WTC11 (cell line): ENCODE measurements around the gene SALL4. TPM values are rescaled to one million over a fixed set of nuclear protein-coding genes. Genes with fewer than 3 reads are reported as not detected.
A peak's percentile ranks its signal among the peaks of the same experiment; 100 is the strongest.

Source experiments
- ATAC-seq: fragments of 200-7000 bp; cut with Tn5 transposase; 2 replicates; pipeline ENCODE4 v1.10.0; 2021; ENCODE audit warnings: mild to moderate bottlenecking, moderate library complexity
- CTCF ChIA-PET: fragments of 300-600 bp; sonication (Branson Sonifier 250); formaldehyde crosslinking; loops from one replicate; lab custom pipeline; 2021; ENCODE audit warnings: antibody characterized with exemption; lab: Charles Lee
- POLR2A ChIA-PET: fragments of 350-600 bp; sonication (Branson Sonifier 250); formaldehyde crosslinking; loops from one replicate; lab custom pipeline; 2021; ENCODE audit warnings: antibody characterized with exemption; lab: Charles Lee
- DNase-seq: peaks from one replicate; pipeline ENCODE4 v3.0.0; 2021; ENCODE audit warnings: low spot score
- H3K27ac Mint-ChIP-seq: 2 replicates; pipeline ENCODE4 v1.8.0; 2021; ENCODE audit warnings: mixed read lengths
- H3K27me3 Mint-ChIP-seq: 2 replicates; pipeline ENCODE4 v1.8.0; 2021; ENCODE audit warnings: low read depth, mild to moderate bottlenecking, moderate library complexity, mixed read lengths
- H3K36me3 Mint-ChIP-seq: 2 replicates; pipeline ENCODE4 v1.8.0; 2021; ENCODE audit warnings: mixed read lengths
- H3K4me1 Mint-ChIP-seq: 2 replicates; pipeline ENCODE4 v1.8.0; 2022; ENCODE audit warnings: mixed read lengths
- H3K4me3 Mint-ChIP-seq: 2 replicates; pipeline ENCODE4 v1.8.0; 2021; ENCODE audit warnings: mild to moderate bottlenecking, moderate library complexity, mixed read lengths
- H3K9me3 Mint-ChIP-seq: 2 replicates; pipeline ENCODE4 v1.8.0; 2021; ENCODE audit warnings: mixed read lengths
- ARID4B ChIP-seq: sonication (generic); formaldehyde crosslinking; IDR thresholded peaks from 2 replicates; pipeline ENCODE4 v1.8.0; 2023; ENCODE audit warnings: missing genetic modification reagents, mild to moderate bottlenecking, borderline replicate concordance
- ATF1 ChIP-seq: sonication (generic); formaldehyde crosslinking; IDR thresholded peaks from 2 replicates; pipeline ENCODE4 v1.8.1; 2023; ENCODE audit warnings: mild to moderate bottlenecking, moderate library complexity, missing genetic modification reagents
- ATF6 ChIP-seq: sonication (generic); formaldehyde crosslinking; IDR thresholded peaks from 2 replicates; pipeline ENCODE4 v1.8.1; 2023; ENCODE audit warnings: mild to moderate bottlenecking, missing genetic modification reagents
- ELF4 ChIP-seq: sonication (generic); formaldehyde crosslinking; IDR thresholded peaks from 2 replicates; pipeline ENCODE4 v1.8.1; 2022; ENCODE audit warnings: low read depth, mild to moderate bottlenecking, moderate library complexity, missing genetic modification reagents
- ESRRA ChIP-seq: sonication (generic); formaldehyde crosslinking; IDR thresholded peaks from 2 replicates; pipeline ENCODE4 v1.8.1; 2022; ENCODE audit warnings: mild to moderate bottlenecking, missing genetic modification reagents, borderline replicate concordance
- FOXP1 ChIP-seq: sonication (generic); formaldehyde crosslinking; IDR thresholded peaks from 2 replicates; pipeline ENCODE4 v1.8.0; 2022; ENCODE audit warnings: missing genetic modification reagents, mild to moderate bottlenecking, moderate library complexity, borderline replicate concordance
- GTF2I ChIP-seq: fragments of 250-450 bp; sonication (Bioruptor Pico); conservative IDR thresholded peaks from 2 replicates; pipeline ENCODE4 v1.4.0; 2021; ENCODE audit warnings: mild to moderate bottlenecking
- PRRX2 ChIP-seq: fragments of 250-450 bp; sonication (Bioruptor Pico); IDR thresholded peaks from 2 replicates; pipeline ENCODE4 v1.8.0; 2021; ENCODE audit warnings: mild to moderate bottlenecking
- SP1 ChIP-seq: sonication (generic); formaldehyde crosslinking; conservative IDR thresholded peaks from 2 replicates; pipeline ENCODE4 v1.8.1; 2022; ENCODE audit warnings: missing genetic modification reagents
- ZNF121 ChIP-seq: sonication (generic); formaldehyde crosslinking; IDR thresholded peaks from 2 replicates; pipeline ENCODE4 v1.8.0; 2023; ENCODE audit warnings: missing genetic modification reagents
- ZNF138 ChIP-seq: sonication (generic); formaldehyde crosslinking; conservative IDR thresholded peaks from 2 replicates; pipeline ENCODE4 v1.8.1; 2022; ENCODE audit warnings: mild to moderate bottlenecking, moderate library complexity, missing genetic modification reagents
- ZNF317 ChIP-seq: sonication (generic); formaldehyde crosslinking; IDR thresholded peaks from 2 replicates; pipeline ENCODE4 v1.8.1; 2023; ENCODE audit warnings: low read depth, mild to moderate bottlenecking, moderate library complexity, missing genetic modification reagents, borderline replicate concordance
- total RNA-seq: library from RNA; stranded (reverse); gene quantifications from 3 replicates; pipeline ENCODE4 v1.2.3, GENCODE V29; 2021
- TF ChIP-seq, protein P1 (sequence below): fragments of 200-600 bp; IDR thresholded peaks from 2 replicates; pipeline ENCODE4 v1.8.0; 2022; ENCODE audit warnings: antibody characterized with exemption
- TF ChIP-seq, protein P2 (sequence below): sonication (generic); formaldehyde crosslinking; IDR thresholded peaks from 2 replicates; pipeline ENCODE4 v1.8.1; 2022; ENCODE audit warnings: low read depth, missing genetic modification reagents, borderline replicate concordance

The SALL4 gene
- total RNA-seq, 1 experiment from 2014 or later, result 156 TPM

GRCh38 chr20:51790256-51790655 lies 12.1 kb downstream of the SALL4 start (continued):
- TF ChIP-seq, protein P1, sequence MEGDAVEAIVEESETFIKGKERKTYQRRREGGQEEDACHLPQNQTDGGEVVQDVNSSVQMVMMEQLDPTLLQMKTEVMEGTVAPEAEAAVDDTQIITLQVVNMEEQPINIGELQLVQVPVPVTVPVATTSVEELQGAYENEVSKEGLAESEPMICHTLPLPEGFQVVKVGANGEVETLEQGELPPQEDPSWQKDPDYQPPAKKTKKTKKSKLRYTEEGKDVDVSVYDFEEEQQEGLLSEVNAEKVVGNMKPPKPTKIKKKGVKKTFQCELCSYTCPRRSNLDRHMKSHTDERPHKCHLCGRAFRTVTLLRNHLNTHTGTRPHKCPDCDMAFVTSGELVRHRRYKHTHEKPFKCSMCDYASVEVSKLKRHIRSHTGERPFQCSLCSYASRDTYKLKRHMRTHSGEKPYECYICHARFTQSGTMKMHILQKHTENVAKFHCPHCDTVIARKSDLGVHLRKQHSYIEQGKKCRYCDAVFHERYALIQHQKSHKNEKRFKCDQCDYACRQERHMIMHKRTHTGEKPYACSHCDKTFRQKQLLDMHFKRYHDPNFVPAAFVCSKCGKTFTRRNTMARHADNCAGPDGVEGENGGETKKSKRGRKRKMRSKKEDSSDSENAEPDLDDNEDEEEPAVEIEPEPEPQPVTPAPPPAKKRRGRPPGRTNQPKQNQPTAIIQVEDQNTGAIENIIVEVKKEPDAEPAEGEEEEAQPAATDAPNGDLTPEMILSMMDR, result no peak
- TF ChIP-seq, protein P2, sequence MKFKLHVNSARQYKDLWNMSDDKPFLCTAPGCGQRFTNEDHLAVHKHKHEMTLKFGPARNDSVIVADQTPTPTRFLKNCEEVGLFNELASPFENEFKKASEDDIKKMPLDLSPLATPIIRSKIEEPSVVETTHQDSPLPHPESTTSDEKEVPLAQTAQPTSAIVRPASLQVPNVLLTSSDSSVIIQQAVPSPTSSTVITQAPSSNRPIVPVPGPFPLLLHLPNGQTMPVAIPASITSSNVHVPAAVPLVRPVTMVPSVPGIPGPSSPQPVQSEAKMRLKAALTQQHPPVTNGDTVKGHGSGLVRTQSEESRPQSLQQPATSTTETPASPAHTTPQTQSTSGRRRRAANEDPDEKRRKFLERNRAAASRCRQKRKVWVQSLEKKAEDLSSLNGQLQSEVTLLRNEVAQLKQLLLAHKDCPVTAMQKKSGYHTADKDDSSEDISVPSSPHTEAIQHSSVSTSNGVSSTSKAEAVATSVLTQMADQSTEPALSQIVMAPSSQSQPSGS, result no peak
- TF ChIP-seq ARID4B (CRISPR knock-in tag) (no peak), ZNF317 (CRISPR knock-in tag) (no peak), ESRRA (CRISPR knock-in tag) (no peak), ELF4 (no peak), ZNF121 (no peak)
- TF ChIP-seq, all 79 proteins: peak for 0

DNA sequence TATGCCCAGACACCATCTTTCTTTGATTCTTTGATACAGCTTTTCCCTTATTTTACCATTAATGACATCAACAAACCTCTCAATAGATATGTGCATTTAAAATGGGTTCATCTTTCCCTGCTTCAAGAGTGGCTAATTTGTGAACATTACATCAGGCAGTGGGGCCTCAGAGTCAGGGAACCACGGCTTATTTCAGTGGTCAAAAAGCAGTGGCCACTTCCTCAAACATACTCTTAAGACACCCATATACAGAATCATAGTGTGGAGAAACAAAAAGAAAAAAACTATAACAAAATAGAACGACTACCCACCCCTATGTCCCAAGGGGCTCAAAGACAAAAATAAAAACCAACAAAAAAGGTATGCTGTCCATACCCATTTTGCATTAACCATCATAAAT lies 12.9 kb downstream of the SALL4 start:
- ChIA-PET CTCF (no interaction called here), POLR2A (no interaction called here)
- no peak for TF ChIP-seq GTF2I
- TF ChIP-seq, protein P2, result no peak
- TF ChIP-seq ZNF138 (CRISPR knock-in tag), result no peak
- TF ChIP-seq ATF1 (CRISPR knock-in tag), result no peak
- no peak for TF ChIP-seq SP1 (CRISPR knock-in tag)
- no peak for TF ChIP-seq ZNF121
- TF ChIP-seq PRRX2, result no peak
- TF ChIP-seq ATF6 (CRISPR knock-in tag), result no peak
- no peak for TF ChIP-seq FOXP1 (CRISPR knock-in tag)
- H3K4me1 Mint-ChIP-seq, result peaks cover 18% of the 10 kb centered on the region
- H3K9me3 Mint-ChIP-seq, result no peaks in the 10 kb centered on the region
- H3K4me3 Mint-ChIP-seq, result no peak overlapping the region
- peak overlapping the region; percentile 88 for H3K27ac Mint-ChIP-seq
- peaks cover 74% of the 10 kb centered on the region for H3K36me3 Mint-ChIP-seq
- ATAC-seq, result no peak
- H3K27me3 Mint-ChIP-seq, result no peaks in the 10 kb centered on the region
- no peak for DNase-seq
